D721Med (cell line): ENCODE measurements around the gene CCNB1IP1.
"Not testable (repeated sequence)": the region's sequence is repeated elsewhere in the genome, so short reads cannot be mapped to it uniquely, and the experiment has no call there.

Experiments used
- DNase-seq: peaks from one replicate; pipeline ENCODE4 v3.0.0; 2011; ENCODE audit warnings: low spot score; ENCODE audit not compliant: insufficient read length
- FAIRE-seq: peaks from 2 replicates; lab custom pipeline; 2011; peaks lifted over from hg19 to GRCh38; lab: Jason Lieb, UNC
- CTCF ChIP-seq: IDR thresholded peaks from 2 replicates; pipeline ENCODE4 v1.5.1; 2012; ENCODE audit warnings: mild to moderate bottlenecking, control low read depth; ENCODE audit not compliant: insufficient read depth; ENCODE audit errors: missing control alignments

Gene CCNB1IP1

GRCh38 chr14:20376071-20376588 is 43.1 kb upstream of the CCNB1IP1 start:
- TF ChIP-seq CTCF: no peak
- FAIRE-seq: no peak

GRCh38 chr14:20375471-20375870 is 42.4 kb upstream of the CCNB1IP1 start:
- FAIRE-seq (no peak), DNase-seq (no peak)
- no peak for TF ChIP-seq CTCF

More at GRCh38 chr14:20376071-20376588, 43.1 kb upstream of the CCNB1IP1 start:
- DNase-seq: no peak

- DNase-seq (no peak), FAIRE-seq (no peak)
- no peak for TF ChIP-seq CTCF
Measured at GRCh38 chr14:20372796-20373195, 39.7 kb upstream of the CCNB1IP1 start.

GRCh38 chr14:20365928-20366327 is 32.8 kb upstream of the CCNB1IP1 start:
- FAIRE-seq: no peak

GRCh38 chr14:20358474-20358873 is 25.4 kb upstream of the CCNB1IP1 start:
- not testable (repeated sequence) for DNase-seq, FAIRE-seq

More at GRCh38 chr14:20365928-20366327, 32.8 kb upstream of the CCNB1IP1 start:
- TF ChIP-seq CTCF: no peak
- no peak for DNase-seq

GRCh38 chr14:20356422-20356821 is 23.3 kb upstream of the CCNB1IP1 start:
- FAIRE-seq (no peak), DNase-seq (no peak)
- TF ChIP-seq CTCF: no peak

- DNase-seq (no peak), FAIRE-seq (no peak)
Measured at GRCh38 chr14:20350860-20351259, 17.8 kb upstream of the CCNB1IP1 start.

More at GRCh38 chr14:20350860-20351259, 17.8 kb upstream of the CCNB1IP1 start:
- TF ChIP-seq CTCF: no peak
